ENCODE measurements around the gene NNAT. TPM values are rescaled to one million over a fixed set of nuclear protein-coding genes. Genes with fewer than 3 reads are reported as not detected.
"Not testable (repeated sequence)": the region's sequence is repeated elsewhere in the genome, so short reads cannot be mapped to it uniquely, and the experiment has no call there.

NNAT gene
- total RNA-seq, 1 donor from 2014 or later: 2.7 TPM

DNA sequence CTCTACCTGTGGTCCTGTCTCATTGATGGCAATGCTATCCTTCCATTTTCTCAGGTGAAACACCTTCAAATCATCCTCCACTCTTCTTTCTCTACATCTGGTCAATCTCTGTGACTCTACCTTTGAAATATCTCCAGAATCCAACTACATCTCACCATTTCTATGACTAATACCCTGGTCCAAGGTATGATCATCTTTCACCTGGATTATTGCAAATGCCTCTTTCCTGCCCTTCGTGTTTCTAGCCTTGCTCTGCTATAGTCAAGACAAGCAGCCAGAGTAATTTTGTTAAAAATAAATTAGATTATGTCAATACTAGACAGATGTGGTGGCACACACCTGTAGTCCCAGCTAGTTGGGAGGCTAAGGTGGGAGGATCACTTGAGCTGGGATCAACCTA is 24.5 kb downstream of the NNAT start:
- Mint-ChIP-seq H3K9me3 (ENCODE audit: low read depth) (peaks cover 8% of the 10 kb centered on the region), H3K27me3 (ENCODE audit: low read depth) (peaks cover 3% of the 10 kb centered on the region), H3K27ac (ENCODE audit: unreplicated experiment) (no peak overlapping the region), H3K4me3 (ENCODE audit: unreplicated experiment) (no peak overlapping the region), H3K36me3 (ENCODE audit: low read depth) (peaks cover 2% of the 10 kb centered on the region), H3K4me1 (ENCODE audit: low read depth) (no peaks in the 10 kb centered on the region)
- TF ChIP-seq CTCF (IDR thresholded peaks at IDR 0.05): no peak
- no peak for DNase-seq (ENCODE audit: low spot score)

DNA sequence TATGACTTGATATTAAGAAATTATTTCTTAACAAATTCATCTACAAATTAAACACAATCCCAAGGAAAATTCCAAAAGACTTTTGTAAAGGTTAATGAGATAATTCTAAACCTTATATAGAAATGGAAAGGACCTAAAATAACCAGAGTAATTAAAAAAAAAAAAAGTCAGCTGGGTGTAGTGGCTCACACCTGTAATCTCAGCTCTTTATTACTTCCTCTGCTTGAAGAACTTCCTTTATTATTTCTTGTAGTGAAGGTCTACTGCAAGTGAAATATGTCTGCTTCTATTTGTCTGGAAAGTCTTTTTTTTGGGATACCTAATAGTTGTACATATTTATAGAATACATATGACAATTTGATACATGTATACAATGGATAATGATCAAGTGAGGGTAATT is 26.9 kb downstream of the NNAT start:
- H3K4me3 Mint-ChIP-seq (ENCODE audit: unreplicated experiment): no peak overlapping the region
- H3K27ac Mint-ChIP-seq (ENCODE audit: unreplicated experiment): no peak overlapping the region
- TF ChIP-seq CTCF (IDR thresholded peaks at IDR 0.05): no peak
- H3K27me3 Mint-ChIP-seq (ENCODE audit: low read depth): peaks cover 17% of the 10 kb centered on the region
- peaks cover 8% of the 10 kb centered on the region for H3K9me3 Mint-ChIP-seq (ENCODE audit: low read depth)
- no peaks in the 10 kb centered on the region for H3K4me1 Mint-ChIP-seq (ENCODE audit: low read depth)
- no peak for DNase-seq (ENCODE audit: low spot score)
- peaks cover 2% of the 10 kb centered on the region for H3K36me3 Mint-ChIP-seq (ENCODE audit: low read depth)

DNA sequence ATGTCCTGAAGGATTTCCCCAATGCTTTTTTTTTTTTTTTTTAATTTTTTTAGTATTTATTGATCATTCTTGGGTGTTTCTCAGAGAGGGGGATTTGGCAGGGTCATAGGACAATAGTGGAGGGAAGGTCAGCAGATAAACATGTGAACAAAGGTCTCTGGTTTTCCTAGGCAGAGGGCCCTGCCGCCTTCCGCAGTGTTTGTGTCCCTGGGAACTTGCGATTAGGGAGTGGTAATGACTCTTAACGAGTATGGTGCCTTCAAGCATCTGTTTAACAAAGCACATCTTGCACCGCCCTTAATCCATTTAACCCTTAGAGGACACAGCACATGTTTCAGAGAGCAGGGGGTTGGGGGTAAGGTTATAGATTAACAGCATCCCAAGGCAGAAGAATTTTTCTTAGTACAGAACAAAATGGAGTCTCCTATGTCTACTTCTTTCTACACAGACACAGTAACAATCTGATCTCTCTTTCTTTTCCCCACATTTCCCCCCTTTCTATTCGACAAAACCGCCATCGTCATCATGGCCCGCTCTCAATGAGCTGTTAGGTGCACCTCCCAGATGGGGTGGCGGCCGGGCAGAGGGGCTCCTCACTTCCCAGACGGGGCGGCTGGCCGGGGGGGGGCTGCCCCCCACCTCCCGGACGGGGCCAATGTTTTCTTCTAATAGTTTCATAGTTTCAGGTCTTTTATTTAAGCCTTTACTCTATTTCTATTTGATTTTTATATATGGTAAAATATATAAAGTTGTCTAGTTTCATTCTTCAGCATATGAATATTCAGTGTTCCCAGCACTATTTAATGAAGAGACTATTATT is 29.3 kb downstream of the NNAT start:
- not testable (repeated sequence) for H3K27ac Mint-ChIP-seq (ENCODE audit: unreplicated experiment)

DNA sequence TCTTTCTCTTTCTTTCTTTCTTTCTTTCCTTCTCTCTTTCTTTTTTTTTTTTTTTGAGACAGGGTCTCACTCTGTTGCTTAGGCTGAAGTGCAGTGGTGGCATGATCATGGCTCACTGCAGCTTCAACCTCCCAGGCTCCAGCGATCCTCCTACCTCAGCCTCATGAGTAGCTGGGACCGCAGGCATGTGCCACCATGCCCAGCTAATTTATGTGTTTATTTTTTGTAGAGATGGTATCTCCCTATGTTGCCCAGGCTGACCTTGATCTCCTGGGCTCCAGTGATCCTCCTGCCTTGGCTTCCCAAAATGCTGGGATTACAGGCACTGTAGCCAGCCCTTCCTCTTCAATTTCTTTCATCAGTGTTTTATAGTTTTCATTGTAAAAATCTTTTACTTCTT is 30.6 kb downstream of the NNAT start:
- H3K4me1 Mint-ChIP-seq (ENCODE audit: low read depth); H3K27ac Mint-ChIP-seq (ENCODE audit: unreplicated experiment); H3K36me3 Mint-ChIP-seq (ENCODE audit: low read depth); H3K9me3 Mint-ChIP-seq (ENCODE audit: low read depth); H3K4me3 Mint-ChIP-seq (ENCODE audit: unreplicated experiment); DNase-seq (ENCODE audit: low spot score): not testable (repeated sequence)
- H3K27me3 Mint-ChIP-seq (ENCODE audit: low read depth): peaks cover 29% of the 10 kb centered on the region

More for the DNA sequence above, 29.3 kb downstream of the NNAT start:
- not testable (repeated sequence) for DNase-seq (ENCODE audit: low spot score); H3K36me3 Mint-ChIP-seq (ENCODE audit: low read depth); H3K4me1 Mint-ChIP-seq (ENCODE audit: low read depth); H3K9me3 Mint-ChIP-seq (ENCODE audit: low read depth); H3K4me3 Mint-ChIP-seq (ENCODE audit: unreplicated experiment)
- H3K27me3 Mint-ChIP-seq (ENCODE audit: low read depth): peaks cover 26% of the 10 kb centered on the region

- no peak for DNase-seq (ENCODE audit: low spot score)
- H3K36me3 Mint-ChIP-seq (ENCODE audit: low read depth): peaks cover 2% of the 10 kb centered on the region
- H3K27me3 Mint-ChIP-seq (ENCODE audit: low read depth): peaks cover 37% of the 10 kb centered on the region
- no peak overlapping the region for H3K27ac Mint-ChIP-seq (ENCODE audit: unreplicated experiment)
- TF ChIP-seq CTCF (IDR thresholded peaks at IDR 0.05): no peak
- H3K4me1 Mint-ChIP-seq (ENCODE audit: low read depth): no peaks in the 10 kb centered on the region
- H3K9me3 Mint-ChIP-seq (ENCODE audit: low read depth): peaks cover 8% of the 10 kb centered on the region
- H3K4me3 Mint-ChIP-seq (ENCODE audit: unreplicated experiment): no peak overlapping the region
These were observed 31.4 kb downstream of the NNAT start for GRCh38 chr20:37552415-37552814.

- not testable (repeated sequence) for DNase-seq (ENCODE audit: low spot score); H3K36me3 Mint-ChIP-seq (ENCODE audit: low read depth); H3K4me3 Mint-ChIP-seq (ENCODE audit: unreplicated experiment); H3K27ac Mint-ChIP-seq (ENCODE audit: unreplicated experiment); H3K9me3 Mint-ChIP-seq (ENCODE audit: low read depth); H3K4me1 Mint-ChIP-seq (ENCODE audit: low read depth)
- H3K27me3 Mint-ChIP-seq (ENCODE audit: low read depth): peaks cover 41% of the 10 kb centered on the region
These were observed 33.8 kb downstream of the NNAT start for GRCh38 chr20:37554721-37555298.

All from chondrocyte (in vitro differentiated cells).